Activated CD4-positive, alpha-beta T cell treated with anti-CD3 and anti-CD28 coated beads for 24 hours (primary cell): ENCODE data around the gene SWT1.

ENCODE experiments used
- DNase-seq, 2 donors: peaks; one replicate each; pipeline ENCODE4 v3.0.0-alpha.2; 2020; ENCODE audit warnings: low read depth in 2 of 2

The SWT1 gene

GRCh38 chr1:185287451-185287850 lies 130.5 kb downstream of the SWT1 start:
- no peak for DNase-seq

GRCh38 chr1:185288435-185288834 lies 131.5 kb downstream of the SWT1 start:
- no peak for DNase-seq

- no peak for DNase-seq
Observed at GRCh38 chr1:185289880-185290279, 132.9 kb downstream of the SWT1 start.

- no peak for DNase-seq
Observed at GRCh38 chr1:185291159-185291558, 134.2 kb downstream of the SWT1 start.

GRCh38 chr1:185291652-185292051 lies 134.7 kb downstream of the SWT1 start:
- DNase-seq = no peak

- DNase-seq = no peak
Observed at GRCh38 chr1:185292237-185292636, 135.3 kb downstream of the SWT1 start.

GRCh38 chr1:185293967-185294542 lies 137.1 kb downstream of the SWT1 start:
- no peak for DNase-seq

- no peak for DNase-seq
Observed at GRCh38 chr1:185295091-185295490, 138.1 kb downstream of the SWT1 start.

- no peak for DNase-seq
Observed at GRCh38 chr1:185297982-185298381, 141.0 kb downstream of the SWT1 start.

- DNase-seq = no peak
Observed at GRCh38 chr1:185300152-185300551, 143.2 kb downstream of the SWT1 start.

- no peak for DNase-seq
Observed at GRCh38 chr1:185305419-185305818, 148.5 kb downstream of the SWT1 start.

- DNase-seq = no peak
Observed at GRCh38 chr1:185308126-185308525, 151.2 kb downstream of the SWT1 start.

- no peak for DNase-seq
Observed at GRCh38 chr1:185309566-185309965, 152.6 kb downstream of the SWT1 start.

- no peak for DNase-seq
Observed at GRCh38 chr1:185311589-185312225, 154.7 kb downstream of the SWT1 start.

GRCh38 chr1:185312361-185313138 lies 155.6 kb downstream of the SWT1 start:
- no peak for DNase-seq

GRCh38 chr1:185314411-185314810 lies 157.4 kb downstream of the SWT1 start:
- no peak for DNase-seq

- no peak for DNase-seq
Observed at GRCh38 chr1:185315445-185316071, 158.6 kb downstream of the SWT1 start.

GRCh38 chr1:185316163-185317033 lies 159.4 kb downstream of the SWT1 start:
- DNase-seq = peak; percentile 88 to 93

GRCh38 chr1:185317034-185317885 lies 160.3 kb downstream of the SWT1 start, which contains the start of gene IVNS1ABP:
TSS of gene IVNS1ABP (minus strand) at chr1:185317243. CDS start at chr1:185309493, 7,750 bp downstream.
- DNase-seq = peak; percentile 88 to 90

GRCh38 chr1:185317886-185318310 lies 160.9 kb downstream of the SWT1 start:
- DNase-seq = peak in 1 of 2 donors; percentile 52
